Head of caudate nucleus (tissue), 42 donors: ENCODE data around the gene EFCAB12.
A peak's percentile ranks its signal among the peaks of the same experiment; 100 is the strongest.

Source experiments
- DNase-seq, 42 donors: peaks; one replicate each; pipeline versions ENCODE4 v3.0.0 to v3.0.0-alpha.2; 2020 to 2021; ENCODE audit warnings: mixed read lengths in 7 of 42
- intact Hi-C: fragments of 100-400 bp; cut with DNase I; formaldehyde crosslinking; loops from one replicate; pipeline ENCODE4 v1.15.0; 2022

Gene EFCAB12

DNA sequence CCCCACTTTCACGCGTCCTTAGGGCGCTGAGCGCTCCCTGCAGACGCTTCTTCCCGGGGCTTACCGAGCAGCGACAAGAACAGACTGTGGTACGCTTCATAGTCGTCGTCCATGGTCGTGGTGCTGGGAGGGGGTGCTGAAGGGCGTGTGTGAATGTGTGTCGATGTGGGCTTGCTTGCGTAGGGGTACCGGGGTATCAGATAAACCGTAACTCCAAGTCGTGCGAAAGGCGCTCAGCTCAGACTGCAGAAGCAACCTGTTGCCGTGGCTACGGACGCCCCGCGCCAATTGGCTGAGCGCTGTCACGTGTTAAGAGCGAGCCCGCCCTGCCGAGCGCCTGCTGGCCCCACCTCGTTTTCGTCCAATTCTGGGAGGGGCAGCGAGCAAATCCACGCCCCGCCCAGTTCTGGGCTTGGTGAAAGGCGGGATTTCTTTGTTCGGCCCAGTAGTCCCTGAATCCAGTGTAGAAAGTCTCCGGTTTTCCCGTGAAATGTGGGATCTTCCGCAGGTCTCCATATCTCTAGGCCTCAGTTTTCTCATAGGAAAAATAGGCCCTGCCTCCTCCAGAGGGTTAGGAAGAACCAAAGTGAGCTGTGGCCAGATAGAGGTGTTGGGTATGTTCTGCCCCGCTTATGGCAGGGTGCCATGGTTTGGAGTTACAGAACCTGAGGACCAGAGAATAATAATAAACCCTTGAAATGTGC lies at the start of gene EFCAB12:
EFCAB12 (minus strand) TSS at position 261 of the 704 bp plus-strand sequence; CDS start at position 113, 148 bp downstream.
- peak; percentile 97 to 100 (median 99) for DNase-seq
- intact Hi-C loops: no loop called here

DNA sequence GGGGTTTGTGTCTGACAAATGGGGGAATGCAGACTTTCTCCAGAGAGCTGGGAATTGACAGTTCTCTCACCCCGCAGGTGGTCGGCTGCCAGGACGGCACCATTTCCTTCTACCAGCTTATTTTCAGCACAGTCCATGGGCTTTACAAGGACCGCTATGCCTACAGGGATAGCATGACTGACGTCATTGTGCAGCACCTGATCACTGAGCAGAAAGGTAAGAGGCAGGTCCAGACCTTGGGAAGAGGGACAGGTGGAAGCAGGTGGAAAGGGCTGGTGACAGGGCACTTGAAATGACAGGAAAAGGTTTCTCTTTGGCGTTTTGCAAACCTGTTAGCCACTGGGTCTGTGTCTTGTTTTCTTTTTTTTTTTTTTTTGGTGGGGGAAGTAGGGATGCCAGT lies 48.1 kb upstream of the EFCAB12 start:
- no peak for DNase-seq
- intact Hi-C loops: no loop called here

DNA sequence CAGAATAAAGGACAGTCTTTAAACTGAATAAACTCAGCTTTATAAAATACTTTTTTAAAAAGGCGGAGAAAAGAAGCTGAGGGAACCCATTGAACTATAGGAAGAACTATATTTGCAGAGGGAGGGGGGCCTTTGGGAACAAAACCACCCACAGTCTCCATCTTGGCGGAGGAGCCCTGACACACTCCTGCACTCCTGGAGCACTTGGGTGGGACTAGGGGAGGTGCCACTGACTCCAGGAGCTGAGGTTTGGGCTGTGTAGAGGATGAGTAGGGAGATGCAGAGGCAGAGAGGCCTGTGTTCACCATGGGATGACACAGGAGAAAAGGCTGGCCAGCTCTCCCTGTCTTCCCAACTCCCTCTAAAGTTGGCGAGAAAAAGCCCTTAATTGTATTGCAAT lies 47.4 kb upstream of the EFCAB12 start:
- intact Hi-C loops: no loop called here

DNA sequence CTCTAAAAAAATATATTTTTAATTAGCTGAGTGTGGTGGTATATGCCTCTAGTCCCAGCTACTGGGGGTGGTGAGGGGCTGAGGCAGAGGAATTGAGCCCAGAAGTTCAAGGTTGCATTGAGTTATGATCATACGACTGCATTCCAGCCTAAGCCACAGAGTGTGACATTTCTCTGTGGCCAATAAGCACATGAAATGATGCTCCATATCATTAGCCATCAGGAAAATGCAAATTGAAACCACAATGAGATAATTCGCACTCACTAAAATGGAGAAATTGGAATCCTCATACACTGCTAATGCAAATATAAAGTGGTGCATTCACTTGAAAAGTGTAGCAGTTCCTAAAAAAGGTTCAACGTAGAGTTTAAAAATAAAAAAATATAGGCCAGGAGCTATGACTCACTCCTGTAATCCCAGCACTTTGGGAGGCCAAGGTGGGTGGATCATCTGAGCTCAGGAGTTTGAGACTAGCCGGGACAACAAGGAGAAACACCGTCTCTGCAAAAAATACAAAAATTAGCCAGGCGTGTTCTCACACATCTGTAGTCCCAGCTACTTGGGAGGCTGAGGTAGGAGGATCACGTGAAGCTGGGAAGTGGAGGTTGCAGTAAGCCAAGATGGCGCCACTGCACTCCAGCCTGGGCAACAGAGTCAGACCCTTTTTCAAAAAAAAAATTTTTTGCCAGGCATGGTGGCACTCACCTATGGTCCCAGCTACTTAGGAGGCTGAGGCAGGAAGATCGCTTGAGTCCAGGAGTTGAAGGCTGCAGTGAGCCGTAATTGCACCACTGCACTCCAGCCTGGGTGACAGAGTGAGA lies 46.8 kb upstream of the EFCAB12 start:
- peak in 22 of 42 donors; percentile 38 to 77 (median 60) for DNase-seq
- intact Hi-C loops: no loop called here

More for the DNA sequence above, 47.4 kb upstream of the EFCAB12 start:
- peak in 8 of 42 donors; percentile 24 to 59 (median 46) for DNase-seq

DNA sequence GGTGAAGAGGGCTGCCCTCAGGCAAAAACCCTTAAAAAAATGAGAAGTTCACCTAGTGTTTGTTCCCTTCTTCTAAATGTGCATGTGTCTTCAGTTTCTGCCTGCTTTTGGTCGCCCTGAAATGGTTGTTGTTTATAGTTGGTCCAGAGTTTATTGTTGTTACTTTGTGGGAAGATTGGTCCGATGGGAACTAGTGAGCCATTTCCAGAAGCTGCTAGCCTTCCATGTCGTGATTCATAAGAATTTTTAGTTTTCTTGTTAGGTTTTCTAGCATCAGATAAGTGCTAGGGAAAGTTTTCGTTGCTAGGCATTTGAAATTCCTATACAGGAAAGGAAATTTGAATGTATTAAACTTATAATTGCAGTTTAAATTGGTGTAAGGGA lies 45.3 kb upstream of the EFCAB12 start:
- intact Hi-C loops: no loop called here
- no peak for DNase-seq

DNA sequence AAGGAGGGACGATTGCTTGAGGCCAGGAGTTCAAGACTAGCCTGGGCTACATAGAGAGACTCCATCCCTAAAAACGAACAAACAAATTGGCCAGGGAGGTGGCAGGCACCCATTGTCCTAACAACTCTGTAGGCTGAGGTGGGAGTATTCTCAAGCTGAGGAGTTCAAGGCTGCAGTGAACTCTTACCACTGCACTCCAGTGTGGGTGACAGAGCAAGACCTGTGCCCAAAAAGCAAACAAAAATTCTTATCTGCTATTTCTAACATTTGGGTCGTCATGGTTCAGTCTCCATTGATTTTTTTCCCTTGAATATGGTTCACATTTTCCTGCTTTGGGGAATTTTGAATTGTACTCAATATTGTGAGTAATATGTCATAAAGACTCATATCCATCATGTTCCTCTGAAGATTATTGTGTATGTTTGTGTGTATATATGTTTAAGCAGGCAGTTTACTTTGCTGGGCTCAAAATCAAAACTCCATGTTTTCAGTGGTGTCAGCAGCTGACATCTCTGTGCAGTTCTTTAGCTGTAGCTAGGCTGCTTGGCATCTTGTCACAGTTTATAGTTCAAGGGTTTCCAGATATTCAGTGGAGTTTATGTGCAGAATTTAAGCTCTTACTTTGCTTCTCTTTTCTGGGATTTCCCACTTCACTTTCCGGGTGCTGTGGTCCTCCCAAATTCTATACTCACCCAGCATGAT lies 44.8 kb upstream of the EFCAB12 start:
- DNase-seq: no peak
- intact Hi-C loops: no loop called here

DNA sequence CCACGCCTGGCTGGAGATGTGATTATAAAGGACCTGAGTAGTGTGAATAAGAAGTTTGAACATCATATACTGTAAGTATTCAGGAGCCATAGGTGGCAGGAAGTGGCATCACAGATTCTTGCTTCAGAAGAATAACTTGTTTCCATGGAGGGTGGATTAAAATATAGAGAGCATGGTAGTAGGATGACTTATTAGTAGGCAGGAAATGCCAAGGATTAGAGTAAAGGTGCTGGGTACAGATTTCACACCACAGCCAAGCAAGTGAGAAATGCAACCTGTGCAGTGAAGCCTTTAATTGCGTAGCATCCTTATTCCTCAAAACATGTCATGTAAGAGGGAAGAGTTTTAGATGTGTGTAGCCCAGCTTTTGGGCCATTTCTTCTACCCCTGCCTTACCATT lies 42.4 kb upstream of the EFCAB12 start:
- intact Hi-C loops: no loop called here
- DNase-seq: no peak

DNA sequence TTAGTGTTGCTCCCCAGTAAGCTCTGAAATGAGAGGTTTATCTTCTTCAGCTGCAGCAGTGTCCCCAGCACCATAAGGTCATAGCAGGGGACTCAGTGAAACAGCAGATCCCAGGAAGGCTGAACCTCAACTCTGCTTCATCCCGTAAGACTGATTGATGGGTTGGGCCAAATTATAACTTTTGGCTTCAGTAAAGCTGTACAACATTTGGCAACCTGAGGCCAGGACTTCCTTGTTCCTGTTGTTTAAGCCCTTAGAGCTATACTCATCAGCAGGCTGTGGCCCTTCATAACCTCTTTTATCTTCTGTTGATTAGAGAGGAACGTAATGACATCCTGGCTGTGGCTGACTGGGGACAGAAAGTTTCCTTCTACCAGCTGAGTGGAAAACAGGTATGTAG lies 40.6 kb upstream of the EFCAB12 start:
- intact Hi-C loops: no loop called here
- no peak for DNase-seq

DNA sequence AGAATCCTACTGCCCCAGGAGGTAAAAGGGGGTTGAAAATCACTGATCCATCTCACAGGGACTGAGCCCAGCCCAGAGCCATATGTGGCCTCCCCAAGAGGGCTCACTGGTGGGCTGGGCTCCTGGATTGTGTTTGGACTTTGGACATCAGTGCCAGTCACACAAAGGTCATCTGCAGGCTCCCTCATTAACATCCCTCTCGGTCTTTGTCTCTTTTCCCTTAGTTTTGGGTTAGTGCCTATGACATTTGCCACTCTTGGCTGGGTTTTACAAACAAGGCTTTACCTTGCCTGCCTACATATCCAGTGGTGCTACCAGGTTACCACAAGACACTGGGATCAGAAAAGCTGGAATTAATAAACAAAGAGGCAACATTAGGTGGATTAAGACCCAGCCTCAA lies 39.5 kb upstream of the EFCAB12 start:
- intact Hi-C loops: no loop called here
- DNase-seq: no peak

DNA sequence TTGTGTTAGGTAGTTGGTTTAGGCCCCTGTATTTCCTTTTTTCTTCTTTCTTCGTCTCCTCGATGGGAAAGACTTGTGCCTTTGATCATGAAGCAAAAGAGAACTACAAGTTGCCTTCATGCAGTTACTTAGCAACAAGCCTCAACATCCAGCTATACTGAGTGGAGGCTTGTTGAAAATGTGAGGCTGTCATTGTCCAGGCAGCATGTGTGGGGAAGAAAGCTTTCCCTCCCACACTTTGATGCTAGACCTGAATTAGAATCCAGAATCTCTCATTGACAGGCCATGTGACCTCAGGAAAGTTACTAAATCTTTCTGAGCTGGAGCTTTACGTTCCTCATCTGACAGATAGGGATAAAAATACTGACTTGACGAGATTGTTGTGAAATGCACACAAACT lies 35.3 kb upstream of the EFCAB12 start:
- intact Hi-C loops: no loop called here
- DNase-seq: peak in 11 of 42 donors; percentile 17 to 67 (median 41)

DNA sequence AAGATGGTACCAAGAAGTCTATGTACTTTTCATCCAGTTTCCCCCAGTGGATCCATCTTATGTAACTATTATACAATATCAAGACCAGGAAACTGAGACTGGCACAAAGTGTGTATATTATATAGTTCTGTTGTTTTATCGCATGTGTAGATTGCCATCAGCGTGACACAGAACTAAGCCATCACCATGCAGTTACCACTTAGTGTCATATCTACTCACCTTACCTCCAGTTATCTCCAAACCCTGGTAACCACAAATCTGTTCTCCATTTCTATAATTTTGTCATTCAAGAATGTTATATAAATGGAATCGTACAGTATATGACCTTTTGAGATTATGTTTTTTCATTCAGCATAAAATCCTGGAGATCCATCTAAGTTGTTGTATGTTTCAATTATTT lies 34.7 kb upstream of the EFCAB12 start:
- DNase-seq: no peak
- intact Hi-C loops: no loop called here

DNA sequence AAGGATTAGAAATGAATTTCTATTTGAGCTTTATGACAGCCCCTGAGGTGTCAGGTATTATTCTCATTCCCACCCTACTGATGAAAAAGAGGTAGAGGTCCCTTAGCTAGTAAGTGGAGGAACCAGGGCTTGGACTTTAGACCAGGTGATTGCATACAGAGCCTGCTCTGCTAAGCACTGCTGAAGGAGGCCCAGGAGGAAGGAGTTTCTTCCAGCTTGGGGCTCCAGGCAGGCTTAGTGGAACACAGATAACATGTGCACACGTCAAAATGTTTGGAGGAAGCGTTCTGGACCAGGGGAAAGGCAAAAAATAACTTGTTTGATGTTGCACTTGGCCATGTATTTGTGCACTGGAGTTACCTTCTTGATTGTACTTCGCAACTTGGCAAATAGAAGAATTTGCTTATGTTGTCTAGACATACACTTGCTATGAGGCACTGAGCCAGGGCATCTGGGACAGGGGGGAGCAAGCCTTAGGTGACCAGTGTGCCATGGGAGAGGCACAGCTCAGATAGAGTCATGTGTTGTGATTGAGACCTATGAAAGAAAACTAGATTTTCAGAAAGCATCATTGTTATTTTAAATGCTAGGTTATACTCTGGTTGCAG lies 34.0 kb upstream of the EFCAB12 start:
- intact Hi-C loops: no loop called here
- DNase-seq: no peak

DNA sequence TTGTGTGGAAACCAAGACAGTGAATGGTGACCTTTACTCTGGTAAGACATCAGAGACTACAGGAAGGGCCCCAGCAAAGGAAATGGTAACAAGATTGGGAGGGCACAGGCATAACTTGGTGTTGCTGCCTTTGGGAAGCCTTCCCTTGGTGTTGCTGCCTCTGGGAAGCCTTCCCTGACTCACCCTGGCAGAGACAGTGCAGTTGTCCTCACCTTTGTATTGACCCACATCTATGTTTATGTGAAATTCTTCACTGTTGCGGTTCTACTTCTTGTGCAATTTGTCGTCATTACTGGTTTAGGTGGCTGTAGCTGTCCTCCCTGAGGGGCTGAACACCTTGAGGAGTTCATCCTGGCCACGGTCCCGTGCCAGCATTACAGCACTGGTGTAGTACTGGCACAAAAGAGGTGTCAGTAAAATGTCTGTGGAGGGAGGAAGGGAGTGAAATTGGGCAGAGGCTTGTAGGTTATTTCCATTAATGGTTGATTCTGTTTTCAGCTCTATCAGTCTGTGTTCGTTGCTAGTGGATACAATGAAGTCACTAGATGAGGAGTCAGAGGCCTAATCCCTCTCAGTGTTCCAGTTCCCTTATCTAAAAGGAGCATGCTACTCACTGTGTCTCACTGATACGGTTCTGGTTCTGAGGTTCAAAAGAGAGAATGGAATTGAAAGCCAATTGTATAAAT lies 33.2 kb upstream of the EFCAB12 start:
- intact Hi-C loops: no loop called here
- peak in 1 of 42 donors; percentile 36 for DNase-seq

DNA sequence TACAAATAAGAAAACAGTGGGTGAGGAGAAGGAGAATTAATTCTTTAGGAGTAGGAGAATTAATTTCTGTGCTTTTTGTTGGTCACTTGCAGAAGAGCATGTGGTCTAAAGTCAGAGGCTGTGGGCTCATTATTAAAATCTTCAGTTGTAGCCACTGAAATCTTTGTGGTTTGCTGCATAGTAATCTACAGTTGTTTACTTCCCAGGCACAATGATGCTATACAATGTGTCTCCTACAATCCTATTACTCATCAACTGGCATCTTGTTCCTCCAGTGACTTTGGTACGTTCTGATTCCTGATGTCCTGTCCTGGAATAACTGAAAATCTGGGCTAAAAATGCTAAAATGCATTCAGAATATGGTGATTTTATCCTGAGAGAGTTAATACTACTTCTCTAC lies 32.6 kb upstream of the EFCAB12 start:
- intact Hi-C loops: no loop called here
- no peak for DNase-seq

DNA sequence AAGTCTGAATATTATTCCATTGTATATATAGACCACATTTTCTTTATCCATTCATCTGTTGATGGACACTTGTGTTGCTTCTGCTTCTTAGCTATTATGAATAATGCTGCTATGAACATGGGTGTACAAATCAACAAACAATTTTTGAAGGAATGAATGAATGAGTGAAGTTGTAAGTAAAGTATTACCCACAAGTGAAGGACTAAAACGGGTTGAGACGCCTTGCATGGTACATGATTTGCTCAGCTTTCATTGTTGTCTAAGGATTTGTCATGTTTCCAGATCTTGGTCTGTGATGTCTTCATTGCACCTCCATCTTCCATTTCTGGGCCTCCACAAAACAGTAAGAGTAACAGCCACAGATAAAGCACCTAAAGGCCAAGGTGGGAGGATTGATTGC lies 32.1 kb upstream of the EFCAB12 start:
- DNase-seq: no peak
- intact Hi-C loops: no loop called here

DNA sequence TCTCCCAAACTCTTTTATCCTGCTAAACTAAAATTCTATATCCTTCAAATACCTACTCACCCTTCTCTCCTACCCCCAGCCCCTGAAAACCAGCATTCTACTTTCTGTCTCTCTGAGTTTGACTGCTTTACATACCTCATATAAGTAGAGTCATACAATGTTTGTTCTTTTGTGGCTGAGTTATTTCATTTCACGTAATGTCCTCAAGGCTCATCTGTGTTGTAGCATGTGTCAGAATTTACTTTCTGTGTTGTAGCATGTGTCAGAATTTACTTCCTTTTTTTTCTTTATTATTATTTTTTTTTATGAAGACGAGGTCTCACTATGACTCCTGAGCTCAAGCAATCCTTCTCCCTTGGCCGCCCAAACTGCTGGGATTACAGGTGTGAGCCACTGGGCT lies 31.7 kb upstream of the EFCAB12 start:
- intact Hi-C loops: no loop called here
- no peak for DNase-seq

DNA sequence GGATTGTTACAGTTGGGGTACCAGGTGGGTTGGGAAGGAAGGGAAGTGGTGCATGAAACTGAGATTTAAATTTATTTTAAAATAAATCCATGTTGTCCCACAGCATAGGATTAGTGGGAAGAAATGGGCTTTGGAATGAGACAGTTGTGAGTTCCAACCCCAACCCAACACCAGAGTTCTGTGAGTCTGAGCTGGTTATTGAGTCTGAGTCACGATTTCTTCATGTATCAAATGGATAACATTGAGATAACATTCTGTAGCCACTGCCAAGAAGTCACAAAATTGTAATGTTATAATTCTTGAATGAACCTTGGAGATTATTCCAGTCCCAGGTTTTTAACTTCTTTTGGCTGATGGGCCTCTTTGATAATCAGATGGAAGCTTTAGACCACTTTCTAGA lies 25.3 kb upstream of the EFCAB12 start:
- intact Hi-C loops: no loop called here

DNA sequence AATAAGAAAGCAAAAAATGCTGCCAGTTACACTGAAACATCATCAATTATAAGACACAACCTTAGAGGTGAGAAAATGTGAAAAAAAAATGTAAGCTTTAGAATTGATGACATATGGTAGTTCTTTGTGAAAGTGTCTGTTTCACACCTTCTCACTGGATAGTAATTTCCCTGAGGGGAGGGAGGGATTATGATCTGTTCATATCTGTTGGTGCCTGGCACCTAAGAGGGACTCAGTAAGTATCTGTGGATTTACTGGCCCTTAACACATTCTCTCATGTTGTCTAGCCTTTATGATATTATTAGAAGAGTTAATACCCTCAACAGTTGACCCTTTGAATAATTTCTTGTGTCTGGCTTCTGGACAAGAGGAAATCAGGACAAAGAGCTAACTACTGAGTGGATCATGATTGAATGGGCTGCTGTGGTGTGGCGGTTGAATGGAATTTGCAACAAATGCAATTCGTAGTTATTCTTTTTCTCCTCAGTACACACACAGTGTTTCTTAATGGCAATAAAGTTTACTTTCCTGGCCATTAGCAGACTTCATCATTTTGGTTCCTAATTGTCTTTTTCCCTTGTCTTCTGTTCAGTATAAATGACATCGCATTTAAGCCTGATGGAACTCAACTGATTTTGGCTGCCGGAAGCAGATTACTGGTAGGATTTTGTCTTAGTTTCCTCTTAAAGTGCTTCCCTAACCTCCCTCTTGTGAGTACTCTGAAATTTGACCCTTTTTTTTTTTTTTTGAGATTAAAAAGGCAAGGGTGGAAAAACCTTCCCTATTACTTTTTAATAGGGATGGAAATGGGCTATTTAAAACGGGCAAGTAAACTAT lies 21.1 kb upstream of the EFCAB12 start:
- no peak for DNase-seq
- intact Hi-C loops: no loop called here

More for the DNA sequence above, 25.3 kb upstream of the EFCAB12 start:
- DNase-seq: no peak
